Testis (tissue), 5 donors: ENCODE results near the gene TTC14. TPM values are rescaled to one million over a fixed set of nuclear protein-coding genes. Genes with fewer than 3 reads are reported as not detected.

Experiments used
- DNase-seq: peaks from one replicate; pipeline ENCODE4 v3.0.0-alpha.2; 2019
- H3K27ac ChIP-seq, 2 donors: fragments of 200-600 bp; sonication (generic); one replicate each; pipeline ENCODE4 v1.5.1; 2019
- H3K27me3 ChIP-seq: fragments of 200-600 bp; sonication (generic); one replicate; pipeline ENCODE4 v1.5.1; 2019
- H3K36me3 ChIP-seq: fragments of 200-600 bp; sonication (generic); one replicate; pipeline ENCODE4 v1.5.1; 2017; ENCODE audit warnings: low read depth; ENCODE audit errors: missing control alignments
- H3K4me1 ChIP-seq: fragments of 200-600 bp; sonication (generic); one replicate; pipeline ENCODE4 v1.5.1; 2019
- H3K4me3 ChIP-seq, 2 donors: fragments of 200-600 bp; sonication (generic); one replicate each; pipeline ENCODE4 v1.5.1; 2017 to 2019
- H3K9me3 ChIP-seq: fragments of 200-600 bp; sonication (generic); one replicate; pipeline ENCODE4 v1.5.1; 2017
- POLR2A ChIP-seq: fragments of 450-650 bp; IDR thresholded peaks from one replicate; pipeline ENCODE4 v1.6.1; 2017; ENCODE audit warnings: antibody characterized with exemption, mild to moderate bottlenecking, moderate library complexity
- WGBS, 2 donors: methylation state at CpG; one replicate each; pipeline ENCODE4 v1.1.5; 2018; 5-methylcytosine and 5-hydroxymethylcytosine counted together
- intact Hi-C: fragments of 100-400 bp; cut with DNase I; formaldehyde crosslinking; loops from one replicate; pipeline ENCODE4 v1.15.1; 2023; ENCODE audit warnings: low total_unique reads
- long read RNA-seq, 2 donors: transcript quantifications; one replicate each; lab custom pipeline, GENCODE V29; 2026
- polyA plus RNA-seq: library from polyadenylated mRNA; stranded (reverse); fragments of 350-450 nt; fragmentation: Illumina TruSeq; extraction: RNeasy Lipid Tissue Mini Kit (QIAGEN cat#74804); gene quantifications from one replicate; pipeline ENCODE4 v1.2.3, GENCODE V29; 2014; ENCODE audit warnings: low read depth, low replicate concordance; ENCODE audit not compliant: insufficient read depth
- total RNA-seq, 2 donors: library from RNA; depleted of rRNA; stranded (reverse); fragments of >200 nt; gene quantifications; one replicate each; pipeline ENCODE4 v1.2.3, GENCODE V29; 2016
- TF ChIP-seq, protein P1 (sequence below), 3 experiments: fragments of 450-650 bp in 2 of 3; fragments of 200-600 bp in 1 of 3; sonication (generic) in 1 of 3; IDR thresholded peaks; one replicate each; pipeline ENCODE4 v1.5.1; 2016 to 2019; ENCODE audit warnings: antibody characterized with exemption in 3 of 3, mild to moderate bottlenecking in 2 of 3, moderate library complexity in 1 of 3

TTC14 gene, protein sequence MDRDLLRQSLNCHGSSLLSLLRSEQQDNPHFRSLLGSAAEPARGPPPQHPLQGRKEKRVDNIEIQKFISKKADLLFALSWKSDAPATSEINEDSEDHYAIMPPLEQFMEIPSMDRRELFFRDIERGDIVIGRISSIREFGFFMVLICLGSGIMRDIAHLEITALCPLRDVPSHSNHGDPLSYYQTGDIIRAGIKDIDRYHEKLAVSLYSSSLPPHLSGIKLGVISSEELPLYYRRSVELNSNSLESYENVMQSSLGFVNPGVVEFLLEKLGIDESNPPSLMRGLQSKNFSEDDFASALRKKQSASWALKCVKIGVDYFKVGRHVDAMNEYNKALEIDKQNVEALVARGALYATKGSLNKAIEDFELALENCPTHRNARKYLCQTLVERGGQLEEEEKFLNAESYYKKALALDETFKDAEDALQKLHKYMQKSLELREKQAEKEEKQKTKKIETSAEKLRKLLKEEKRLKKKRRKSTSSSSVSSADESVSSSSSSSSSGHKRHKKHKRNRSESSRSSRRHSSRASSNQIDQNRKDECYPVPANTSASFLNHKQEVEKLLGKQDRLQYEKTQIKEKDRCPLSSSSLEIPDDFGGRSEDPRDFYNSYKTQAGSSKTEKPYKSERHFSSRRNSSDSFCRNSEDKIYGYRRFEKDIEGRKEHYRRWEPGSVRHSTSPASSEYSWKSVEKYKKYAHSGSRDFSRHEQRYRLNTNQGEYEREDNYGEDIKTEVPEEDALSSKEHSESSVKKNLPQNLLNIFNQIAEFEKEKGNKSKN
- total RNA-seq, result 10 to 100 TPM; 79.6 to 79.9 TPM
- polyA plus RNA-seq, result 18.6 TPM
- long read RNA-seq, donor 1, full-length matches to known transcripts, result 7 of 7 reads
- long read RNA-seq, donor 1, partial matches to known transcripts, result 0 of 7 reads
- long read RNA-seq, donor 1, other reads (novel, unspliced or antisense), result 0 of 7 reads
- long read RNA-seq, donor 2, full-length matches to known transcripts, result 3 of 3 reads
- long read RNA-seq, donor 2, partial matches to known transcripts, result 0 of 3 reads
- long read RNA-seq, donor 2, other reads (novel, unspliced or antisense), result 0 of 3 reads

DNA sequence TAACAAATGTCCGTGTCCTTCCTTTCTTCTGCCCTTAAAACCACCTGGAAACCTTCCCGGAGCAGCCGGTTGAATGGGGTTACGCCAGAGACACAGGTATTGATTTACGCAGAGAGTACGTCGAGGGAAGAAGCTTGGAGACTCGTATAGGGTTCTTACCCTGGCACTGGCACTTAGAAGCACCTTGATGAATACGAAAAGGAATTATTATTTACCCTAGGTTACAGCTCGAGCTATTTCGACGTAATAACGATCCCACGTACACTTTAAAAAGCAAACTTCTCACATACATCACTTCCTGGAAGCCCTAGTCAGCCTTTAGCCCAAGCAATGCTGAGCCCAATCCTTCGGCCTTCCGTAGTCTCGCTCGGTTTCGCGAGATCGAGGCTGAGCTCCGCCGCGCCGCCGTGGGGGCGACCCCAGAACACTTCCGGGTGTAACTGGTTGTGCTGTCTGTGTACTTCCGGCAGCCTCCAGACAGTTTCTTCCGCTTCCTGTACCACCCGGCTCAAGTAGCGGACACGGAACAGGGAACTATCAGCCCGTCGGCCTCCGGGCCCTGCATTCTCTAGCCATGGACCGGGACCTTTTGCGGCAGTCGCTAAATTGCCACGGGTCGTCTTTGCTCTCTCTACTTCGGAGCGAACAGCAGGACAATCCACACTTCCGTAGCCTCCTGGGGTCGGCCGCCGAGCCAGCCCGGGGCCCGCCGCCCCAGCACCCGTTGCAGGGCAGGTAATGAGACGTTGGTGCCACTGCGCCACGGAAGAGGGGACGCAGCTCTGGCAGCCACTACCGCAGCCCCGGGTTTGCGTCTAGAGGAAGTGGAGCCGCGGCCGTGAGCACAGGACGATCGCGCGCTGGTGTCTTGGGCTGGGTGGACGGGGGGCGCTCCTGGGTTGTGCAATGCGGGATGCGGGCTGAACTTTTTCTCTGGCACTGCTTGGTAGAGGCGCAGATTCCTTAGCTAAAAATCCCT is at the start of gene TTC14:
Gene TTC14, plus strand, starts transcription at position 476 of the 979 bp plus-strand sequence. Its CDS starts 99 bp downstream, at position 575.
- intact Hi-C loops, result no loop called here
- peak; percentile 97 for DNase-seq
- peak within 1 kb of the TSS; percentile 96 to 97 for H3K4me3 ChIP-seq
- H3K27me3 ChIP-seq, result no peaks in the 10 kb centered on the region
- no peaks in the 10 kb centered on the region for H3K9me3 ChIP-seq
- peak; percentile 47 for TF ChIP-seq POLR2A
- TF ChIP-seq, protein P1, sequence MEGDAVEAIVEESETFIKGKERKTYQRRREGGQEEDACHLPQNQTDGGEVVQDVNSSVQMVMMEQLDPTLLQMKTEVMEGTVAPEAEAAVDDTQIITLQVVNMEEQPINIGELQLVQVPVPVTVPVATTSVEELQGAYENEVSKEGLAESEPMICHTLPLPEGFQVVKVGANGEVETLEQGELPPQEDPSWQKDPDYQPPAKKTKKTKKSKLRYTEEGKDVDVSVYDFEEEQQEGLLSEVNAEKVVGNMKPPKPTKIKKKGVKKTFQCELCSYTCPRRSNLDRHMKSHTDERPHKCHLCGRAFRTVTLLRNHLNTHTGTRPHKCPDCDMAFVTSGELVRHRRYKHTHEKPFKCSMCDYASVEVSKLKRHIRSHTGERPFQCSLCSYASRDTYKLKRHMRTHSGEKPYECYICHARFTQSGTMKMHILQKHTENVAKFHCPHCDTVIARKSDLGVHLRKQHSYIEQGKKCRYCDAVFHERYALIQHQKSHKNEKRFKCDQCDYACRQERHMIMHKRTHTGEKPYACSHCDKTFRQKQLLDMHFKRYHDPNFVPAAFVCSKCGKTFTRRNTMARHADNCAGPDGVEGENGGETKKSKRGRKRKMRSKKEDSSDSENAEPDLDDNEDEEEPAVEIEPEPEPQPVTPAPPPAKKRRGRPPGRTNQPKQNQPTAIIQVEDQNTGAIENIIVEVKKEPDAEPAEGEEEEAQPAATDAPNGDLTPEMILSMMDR (IDR thresholded peaks at IDR 0.05), result peak in 1 of 3 experiments; percentile 9
- no peaks in the 10 kb centered on the region for H3K36me3 ChIP-seq
- H3K27ac ChIP-seq, result peak within 1 kb of the TSS; percentile 72 to 86
- WGBS, 2 donors, result 2 to 4% methylated on average over 41 to 70 of the region's 70 CpGs
- no peaks in the 10 kb centered on the region for H3K4me1 ChIP-seq

DNA sequence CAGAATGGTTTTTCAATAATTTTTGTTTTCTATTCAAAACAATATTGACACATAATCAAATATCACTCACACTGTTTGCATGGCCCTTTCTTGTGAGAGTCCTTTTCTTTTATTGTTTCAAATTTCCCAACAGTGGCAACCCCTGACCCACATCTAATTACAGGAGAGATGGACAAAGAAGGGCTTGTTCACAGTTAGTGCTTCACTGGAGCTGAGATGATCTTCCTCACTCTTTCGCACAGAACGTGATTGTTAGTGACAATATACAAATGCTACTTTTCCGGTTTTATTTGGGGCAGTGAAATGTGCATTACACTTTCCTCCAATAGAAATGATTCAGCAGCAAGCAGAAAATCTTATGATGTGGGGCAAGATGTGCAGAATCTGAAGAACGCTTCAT is 38.6 kb upstream of the TTC14 start:
- Histone ChIP-seq H3K36me3 (no peaks in the 10 kb centered on the region), H3K27me3 (no peaks in the 10 kb centered on the region), H3K4me3 (no peak overlapping the region), H3K4me1 (no peaks in the 10 kb centered on the region), H3K9me3 (no peaks in the 10 kb centered on the region), H3K27ac (no peak overlapping the region)
- DNase-seq, result no peak
- WGBS, 2 donors, result 83 to 89% methylated on average over 4 of the region's 4 CpGs
- TF ChIP-seq, protein P1 (IDR thresholded peaks at IDR 0.05), result no peak
- no peak for TF ChIP-seq POLR2A
- intact Hi-C loops, result no loop called here

DNA sequence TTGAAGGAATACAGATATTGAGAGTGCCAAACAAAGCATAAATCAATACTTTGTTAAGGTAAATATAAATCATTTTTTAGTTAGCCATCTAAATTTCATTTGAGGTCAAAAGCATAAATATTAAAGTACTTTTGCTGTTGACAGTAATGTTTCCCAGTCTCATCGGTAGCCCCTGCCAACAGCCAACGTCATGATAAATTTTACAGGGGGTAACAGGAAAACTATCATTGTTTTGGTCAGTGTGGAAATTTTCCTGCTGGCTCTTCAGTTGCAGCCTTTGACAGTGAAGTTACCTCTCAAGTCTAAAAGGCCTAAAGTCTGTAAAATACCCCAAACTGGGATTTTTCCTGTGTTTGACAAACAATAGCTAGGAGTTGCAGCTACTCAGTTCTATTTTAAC is 37.3 kb upstream of the TTC14 start:
- no peaks in the 10 kb centered on the region for H3K27me3 ChIP-seq
- no peaks in the 10 kb centered on the region for H3K36me3 ChIP-seq
- H3K4me1 ChIP-seq, result no peaks in the 10 kb centered on the region
- no peak overlapping the region for H3K4me3 ChIP-seq
- no peak for DNase-seq
- H3K27ac ChIP-seq, result no peak overlapping the region
- TF ChIP-seq, protein P1 (IDR thresholded peaks at IDR 0.05), result no peak
- TF ChIP-seq POLR2A, result no peak
- WGBS, 2 donors, result 70 to 74% methylated on average over 2 of the region's 2 CpGs
- intact Hi-C loops, result no loop called here
- H3K9me3 ChIP-seq, result no peaks in the 10 kb centered on the region

DNA sequence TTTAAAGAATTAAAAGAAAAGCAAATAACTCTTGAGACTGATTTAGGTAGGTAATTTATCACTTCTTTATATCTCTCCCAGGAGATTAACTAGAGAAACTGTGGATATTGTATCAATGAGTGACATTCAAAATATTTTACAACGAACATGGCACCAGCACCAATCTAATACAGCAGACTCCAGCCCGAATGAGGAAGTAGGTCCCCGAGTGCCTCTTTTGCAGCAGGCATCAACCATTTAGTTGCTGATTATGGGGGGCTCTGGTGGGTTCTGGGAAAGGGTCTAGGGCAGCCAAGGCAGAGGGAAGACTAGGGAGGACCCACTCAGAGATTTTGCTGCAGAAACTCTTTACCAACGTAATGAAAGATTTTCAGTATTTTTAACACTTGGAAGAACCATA is 31.7 kb upstream of the TTC14 start:
- TF ChIP-seq POLR2A, result no peak
- TF ChIP-seq, protein P1 (IDR thresholded peaks at IDR 0.05), result no peak
- no peaks in the 10 kb centered on the region for H3K9me3 ChIP-seq
- 78 to 79% methylated on average over 4 of the region's 4 CpGs for WGBS, 2 donors
- H3K4me3 ChIP-seq, result no peak overlapping the region
- no peak for DNase-seq
- no peak overlapping the region for H3K27ac ChIP-seq
- H3K4me1 ChIP-seq, result no peaks in the 10 kb centered on the region
- H3K36me3 ChIP-seq, result no peaks in the 10 kb centered on the region
- intact Hi-C loops, result no loop called here
- H3K27me3 ChIP-seq, result no peaks in the 10 kb centered on the region
